Mesenteric fat pad (tissue), 1 donor: ENCODE results near the gene ABCC10. TPM values are rescaled to one million over a fixed set of nuclear protein-coding genes. Genes with fewer than 3 reads are reported as not detected.
"Not testable (repeated sequence)": the region's sequence is repeated elsewhere in the genome, so short reads cannot be mapped to it uniquely, and the experiment has no call there.

Experiments
- DNase-seq: peaks from one replicate; pipeline ENCODE4 v3.0.0-alpha.2; 2020; ENCODE audit warnings: low spot score
- microRNA-seq: library from miRNA; unstranded; fragments of <30 nt; microRNA quantifications from one replicate; pipeline ENCODE4 v1.2.0, GENCODE V29; 2020; ENCODE audit warnings: borderline number of aligned reads
- total RNA-seq: library from RNA; stranded (reverse); fragmentation: NEBNext Ultra II Directional; extraction: Animal tissue kit (Norgen Biotek cat#: 25700); gene quantifications from one replicate; pipeline ENCODE4 v1.2.1, GENCODE V29; 2021
- donor health status: DM: yes; HTN: yes; CAD: no.

ABCC10 gene
- total RNA-seq, 1 donor from 2014 or later = 22.0 TPM

GRCh38 chr6:43494321-43494720, 67.0 kb downstream of the ABCC10 start:
- no peak for DNase-seq

GRCh38 chr6:43494766-43495165, 67.4 kb downstream of the ABCC10 start:
- no peak for DNase-seq

GRCh38 chr6:43495409-43495941, 68.1 kb downstream of the ABCC10 start:
- no peak for DNase-seq

- DNase-seq = no peak
Observed at GRCh38 chr6:43496370-43497128, 69.2 kb downstream of the ABCC10 start.

- DNase-seq = no peak
Observed at GRCh38 chr6:43497129-43497396, 69.7 kb downstream of the ABCC10 start.

- DNase-seq = no peak
Observed at GRCh38 chr6:43497689-43498088, 70.3 kb downstream of the ABCC10 start.

GRCh38 chr6:43498291-43498690, 71.0 kb downstream of the ABCC10 start:
- not testable (repeated sequence) for DNase-seq

GRCh38 chr6:43499028-43499815, 71.9 kb downstream of the ABCC10 start:
- DNase-seq = no peak

Small RNAs within 50 kb of the gene (microRNA-seq; reads per million reads assigned to microRNA genes)
- gene MIR6780B = not detected

Other genes starting within 250 kb of the ABCC10 start
- gene CUL9, start 245.3 kb upstream of the ABCC10 start, total RNA-seq = 26.6 TPM
- gene DNPH1, start 198.1 kb upstream of the ABCC10 start, total RNA-seq = 36.5 TPM
- 0.06 TPM for gene TTBK1, start 184.1 kb upstream of the ABCC10 start, total RNA-seq
- not detected for gene SLC22A7, start 129.3 kb upstream of the ABCC10 start, total RNA-seq
- 0.58 TPM for gene CRIP3, start 118.7 kb upstream of the ABCC10 start, total RNA-seq
- 16.1 TPM for gene ZNF318, start 57.9 kb upstream of the ABCC10 start, total RNA-seq
- not detected for gene DLK2, start 28.0 kb downstream of the ABCC10 start, total RNA-seq
- gene TJAP1, start 50.0 kb downstream of the ABCC10 start, total RNA-seq = 20.3 TPM
- gene LRRC73, start 82.8 kb downstream of the ABCC10 start, total RNA-seq = 0.45 TPM
- 72.5 TPM for gene YIPF3, start 89.4 kb downstream of the ABCC10 start, total RNA-seq
- gene POLR1C, start 89.5 kb downstream of the ABCC10 start, total RNA-seq = 37.3 TPM
- 43.6 TPM for gene XPO5, start 148.5 kb downstream of the ABCC10 start, total RNA-seq
- 10.7 TPM for gene POLH, start 148.6 kb downstream of the ABCC10 start, total RNA-seq
- 101 TPM for gene GTPBP2, start 201.7 kb downstream of the ABCC10 start, total RNA-seq
- 19.0 TPM for gene MAD2L1BP, start 208.3 kb downstream of the ABCC10 start, total RNA-seq
- not detected for gene RSPH9, start 217.5 kb downstream of the ABCC10 start, total RNA-seq